Activated CD4-positive, alpha-beta T cell treated with anti-CD3 and anti-CD28 coated beads, Interleukin-10, Interleukin-2, amounts not matched to agents 100 ng/mL and 50 ng/mL, durations not matched to agents 16 hours and 8 hours (primary cell): Measurements from ENCODE around the gene P3H2.
"Not testable (repeated sequence)": the region's sequence is repeated elsewhere in the genome, so short reads cannot be mapped to it uniquely, and the experiment has no call there.

Experiments used
- DNase-seq: peaks from one replicate; pipeline ENCODE4 v3.0.0-alpha.2; 2020

The P3H2 gene

GRCh38 chr3:189967254-189967865, 153.3 kb downstream of the P3H2 start:
- DNase-seq = peak; percentile 59

GRCh38 chr3:189966843-189967242, 153.9 kb downstream of the P3H2 start:
- DNase-seq = no peak

GRCh38 chr3:189964623-189965332, 155.9 kb downstream of the P3H2 start:
- no peak for DNase-seq

GRCh38 chr3:189962466-189962865, 158.2 kb downstream of the P3H2 start:
- DNase-seq = no peak

- peak; percentile 77 for DNase-seq
Observed at GRCh38 chr3:189961522-189962161, 159.1 kb downstream of the P3H2 start.

- DNase-seq = not testable (repeated sequence)
Observed at GRCh38 chr3:189961086-189961485, 159.6 kb downstream of the P3H2 start.

- DNase-seq = no peak
Observed at GRCh38 chr3:189954733-189955665, 165.7 kb downstream of the P3H2 start.

GRCh38 chr3:189953551-189953950, 167.1 kb downstream of the P3H2 start:
- DNase-seq = no peak

- DNase-seq = no peak
Observed at GRCh38 chr3:189952272-189952671, 168.4 kb downstream of the P3H2 start.

- DNase-seq = no peak
Observed at GRCh38 chr3:189950258-189950657, 170.4 kb downstream of the P3H2 start.

- no peak for DNase-seq
Observed at GRCh38 chr3:189949580-189949979, 171.1 kb downstream of the P3H2 start.

- no peak for DNase-seq
Observed at GRCh38 chr3:189948724-189949045, 172.0 kb downstream of the P3H2 start.

GRCh38 chr3:189947948-189948723, 172.6 kb downstream of the P3H2 start:
- DNase-seq = peak; percentile 57

- DNase-seq = no peak
Observed at GRCh38 chr3:189947068-189947467, 173.6 kb downstream of the P3H2 start.

GRCh38 chr3:189945935-189946709, 174.6 kb downstream of the P3H2 start:
- DNase-seq = no peak

- peak; percentile 6 for DNase-seq
Observed at GRCh38 chr3:189944285-189945145, 176.2 kb downstream of the P3H2 start.

- DNase-seq = no peak
Observed at GRCh38 chr3:189942948-189943347, 177.7 kb downstream of the P3H2 start.

- no peak for DNase-seq
Observed at GRCh38 chr3:189941679-189942078, 179.0 kb downstream of the P3H2 start.

GRCh38 chr3:189941125-189941524, 179.6 kb downstream of the P3H2 start:
- DNase-seq = no peak

GRCh38 chr3:189937302-189938127, 183.2 kb downstream of the P3H2 start:
- no peak for DNase-seq
